Measurements from ENCODE around the gene LLGL2.

The LLGL2 gene

GRCh38 chr17:75523647-75524046 is 1.9 kb upstream of the LLGL2 start:
- DNase-seq: no peak

DNA sequence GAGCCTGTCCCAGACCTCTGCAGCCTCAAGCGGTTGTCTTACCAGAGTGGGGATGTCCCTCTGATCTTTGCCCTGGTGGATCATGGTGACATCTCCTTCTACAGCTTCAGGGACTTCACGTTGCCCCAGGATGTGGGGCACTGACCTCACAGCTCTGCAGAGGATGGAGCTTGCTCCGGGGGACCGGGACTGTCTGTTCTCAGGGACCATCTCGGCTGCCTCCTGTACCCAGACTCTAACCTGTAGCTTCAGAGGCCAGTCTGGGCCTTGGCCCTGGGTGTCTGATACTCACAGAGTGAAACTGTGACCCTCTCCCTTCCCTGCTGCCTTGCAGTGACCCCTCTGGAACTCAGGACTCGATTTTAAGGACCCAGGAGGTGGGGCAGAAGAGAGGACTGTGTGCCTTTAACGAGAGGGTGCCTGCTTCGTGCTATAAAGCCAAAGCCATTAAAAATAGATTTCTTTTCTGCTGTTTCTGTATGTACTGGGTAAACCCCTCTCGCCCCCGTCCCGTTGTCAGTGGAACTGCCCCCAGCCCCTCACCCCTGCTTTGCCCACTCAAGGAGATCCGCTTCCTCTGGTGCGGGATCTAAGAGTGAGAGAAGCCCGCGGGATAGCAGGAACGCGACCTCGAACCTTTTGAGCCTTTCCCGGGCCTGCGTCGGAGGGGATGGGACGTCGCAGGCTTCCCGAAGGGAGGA is 1.1 kb upstream of the LLGL2 start:
- no peak for DNase-seq

DNA sequence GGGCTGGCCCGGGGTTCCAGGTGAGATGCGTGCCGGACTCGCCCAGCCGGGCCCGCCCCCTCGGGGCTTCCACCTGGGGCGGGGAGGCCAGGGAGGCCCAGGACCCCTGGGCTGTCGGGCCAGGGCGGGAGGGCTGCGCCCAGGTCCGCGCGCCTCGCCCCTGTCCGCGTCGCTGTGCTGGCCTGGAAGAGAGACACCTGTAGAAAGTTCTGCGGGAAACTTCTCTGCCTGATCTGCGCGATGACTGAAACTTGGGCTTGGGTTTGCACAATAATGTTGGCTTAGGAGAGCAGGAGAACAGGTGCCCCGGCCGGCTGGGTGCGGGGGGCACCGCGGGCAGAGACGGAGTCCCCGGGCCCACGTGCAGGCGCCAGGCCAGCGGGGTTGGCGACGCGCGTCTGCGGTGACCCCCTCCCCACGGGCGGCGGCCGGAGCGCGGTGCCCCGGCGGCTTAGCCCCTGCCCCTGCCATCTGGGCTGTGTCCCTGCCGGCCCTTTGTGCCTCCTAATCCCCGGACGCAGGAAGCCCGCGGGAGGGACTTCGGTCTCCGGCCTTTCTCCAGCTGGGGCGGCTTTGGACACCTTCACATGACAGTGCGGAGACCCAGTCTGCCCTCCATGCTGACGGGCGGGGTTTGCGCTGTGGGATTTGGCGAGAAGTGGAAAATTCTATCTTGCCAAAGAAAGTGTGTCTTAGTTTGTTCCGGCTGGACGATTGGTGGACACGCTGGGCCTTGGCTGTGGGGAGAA is 483 bp downstream of the LLGL2 start:
- no peak for DNase-seq

DNA sequence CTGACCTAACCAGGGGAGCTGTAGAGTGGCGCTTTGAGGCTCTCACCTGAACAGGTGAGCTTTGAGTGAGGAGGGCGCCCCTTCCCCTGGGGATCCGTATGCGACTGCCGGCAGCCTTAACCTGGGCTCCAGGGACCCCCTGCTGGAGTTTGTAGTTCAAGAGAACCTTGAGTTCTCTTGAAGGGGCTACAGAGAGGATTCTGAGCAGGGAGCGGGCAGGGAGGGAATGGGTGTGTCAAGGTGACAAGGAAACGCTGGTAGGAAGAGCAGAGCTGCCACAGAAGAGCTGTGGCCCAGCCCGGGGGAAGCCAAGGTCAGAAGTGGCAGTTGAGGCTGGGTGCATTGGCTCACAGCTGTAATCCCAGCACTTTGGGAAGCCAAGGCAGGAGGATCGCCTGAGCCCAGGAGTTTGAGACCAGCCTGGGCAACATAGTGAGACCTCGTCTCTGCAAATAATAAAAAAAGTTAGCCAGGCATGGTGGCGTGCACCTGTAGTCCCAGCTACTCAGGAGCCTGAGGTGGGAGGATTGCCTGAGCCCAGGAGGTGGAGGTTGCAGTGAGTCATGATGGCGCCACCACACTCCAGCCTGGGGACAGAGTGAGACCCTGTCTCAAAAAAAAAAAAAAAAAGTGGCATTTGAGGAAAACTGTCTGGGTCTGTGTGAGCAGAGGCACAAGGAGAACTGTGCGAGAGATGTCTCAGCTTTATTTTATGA is 1.2 kb downstream of the LLGL2 start:
- DNase-seq: no peak

DNA sequence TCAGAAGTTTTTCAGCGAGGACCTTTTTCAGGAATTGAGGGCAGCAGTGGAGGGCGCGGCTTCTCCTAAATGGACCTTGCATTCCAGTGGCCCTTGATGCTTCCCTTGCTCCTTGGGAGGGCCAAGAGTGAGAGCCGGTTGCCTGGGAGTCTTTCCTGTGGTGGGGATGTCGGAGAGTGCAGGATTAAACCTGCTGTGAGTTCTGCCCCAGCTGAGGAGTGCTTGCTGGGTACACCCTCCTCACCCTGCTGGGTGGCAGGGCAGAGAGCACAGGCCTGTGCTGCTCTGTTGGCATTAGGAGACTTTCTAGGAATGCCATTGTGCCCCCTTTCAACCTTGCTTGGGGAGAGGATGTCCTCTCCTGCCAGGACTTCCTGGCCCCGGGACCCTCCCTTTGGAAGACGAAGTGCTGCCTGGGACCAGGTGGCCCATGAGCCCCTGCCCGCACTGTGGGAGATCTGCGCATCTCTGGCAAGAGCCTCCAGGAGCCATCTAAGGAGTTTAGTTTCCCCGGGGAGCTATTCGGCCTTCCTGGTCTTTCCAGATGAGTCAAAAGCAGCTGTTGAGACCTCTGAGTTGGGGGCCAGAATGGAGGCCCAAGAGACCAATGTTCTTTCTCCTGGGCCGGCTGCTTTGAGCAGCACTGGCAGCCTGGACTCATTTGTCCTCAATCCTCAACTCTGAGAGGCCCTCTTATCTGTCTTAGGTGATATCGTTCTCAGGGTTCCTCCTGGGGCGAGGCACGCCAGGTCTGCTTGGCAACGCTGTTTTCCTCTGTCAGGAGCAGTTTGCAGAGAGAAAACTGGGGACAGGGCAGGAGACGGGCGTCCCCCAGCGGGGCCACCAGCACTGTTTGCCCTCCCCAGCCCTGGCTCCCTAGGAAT is 5.6 kb downstream of the LLGL2 start:
- DNase-seq: no peak

GRCh38 chr17:75531721-75532072 is 6.2 kb downstream of the LLGL2 start:
- DNase-seq: no peak

DNA sequence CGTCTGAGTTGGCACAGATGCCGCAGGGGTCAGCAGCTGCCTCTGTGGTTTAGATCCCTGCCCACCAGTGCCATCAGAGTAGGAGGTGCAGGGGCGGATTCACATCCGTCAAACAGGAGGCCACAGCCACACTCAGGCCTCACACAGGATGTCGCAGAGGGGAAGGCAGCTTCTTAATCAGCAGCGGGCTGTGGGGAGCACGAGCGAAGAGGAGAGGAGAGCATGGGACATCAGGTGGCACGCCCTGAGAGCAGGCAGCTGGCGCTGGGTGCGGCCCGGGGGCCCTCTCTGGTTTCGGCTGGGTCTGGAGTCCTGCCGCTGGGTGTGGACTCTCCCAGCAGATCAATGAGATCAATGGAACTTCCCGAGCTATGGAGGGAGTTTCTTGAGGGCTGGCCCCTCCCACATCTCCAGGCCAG is 9.6 kb downstream of the LLGL2 start:
- DNase-seq: peak; percentile 35

GRCh38 chr17:75535871-75536270 is 10.4 kb downstream of the LLGL2 start:
- DNase-seq: no peak

DNA sequence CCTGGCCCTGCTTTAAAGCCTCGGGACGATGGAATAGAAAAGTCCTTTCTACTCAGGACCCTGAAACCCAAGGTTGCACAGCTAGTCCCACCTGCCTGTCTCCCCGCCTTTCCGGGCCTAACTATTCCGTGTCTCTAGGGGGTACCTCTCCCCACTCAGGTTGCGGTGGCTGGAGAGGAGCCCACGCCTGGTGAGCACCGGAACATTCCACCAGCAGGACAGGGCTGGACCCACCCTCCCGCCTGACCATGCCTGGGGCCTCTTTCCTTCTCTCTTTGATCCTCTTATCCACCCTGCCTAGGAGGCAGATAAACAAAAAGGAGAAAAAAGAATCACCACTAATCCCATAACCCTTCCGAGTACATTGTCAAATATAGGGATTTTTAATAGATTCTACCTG is 10.9 kb downstream of the LLGL2 start:
- no peak for DNase-seq

- no peak for DNase-seq
These were observed 14.7 kb downstream of the LLGL2 start for GRCh38 chr17:75539967-75540729.

DNA sequence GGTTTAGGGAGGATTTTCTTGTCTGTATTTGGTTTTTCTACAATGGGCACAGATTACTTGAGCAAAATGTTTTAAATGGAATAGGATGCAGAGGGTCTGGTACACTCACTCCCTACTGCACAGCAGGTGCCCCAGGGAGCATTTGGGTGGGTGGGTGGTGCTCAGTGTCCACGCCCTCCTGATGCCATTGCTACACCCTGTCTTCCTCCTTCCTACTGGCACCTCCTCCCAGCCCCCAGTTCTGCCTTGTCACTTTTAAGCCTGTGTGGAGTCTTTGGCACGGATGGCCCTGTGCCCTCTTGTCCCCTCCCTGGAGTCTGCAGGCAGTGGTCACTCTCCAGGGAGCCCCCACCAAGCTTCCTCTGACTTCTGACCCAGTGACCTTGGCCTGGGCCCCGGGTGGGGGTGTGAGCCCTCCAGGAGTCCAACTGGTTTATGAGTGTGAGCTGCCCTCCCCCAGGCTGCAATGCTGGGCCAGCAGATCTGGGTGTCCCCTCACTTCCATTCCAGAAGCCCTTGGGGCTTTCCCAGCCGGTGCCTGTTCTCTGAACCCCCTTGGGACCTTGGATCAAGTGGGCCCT is 15.5 kb downstream of the LLGL2 start:
- DNase-seq: no peak

GRCh38 chr17:75542229-75542628 is 16.7 kb downstream of the LLGL2 start:
- no peak for DNase-seq

DNA sequence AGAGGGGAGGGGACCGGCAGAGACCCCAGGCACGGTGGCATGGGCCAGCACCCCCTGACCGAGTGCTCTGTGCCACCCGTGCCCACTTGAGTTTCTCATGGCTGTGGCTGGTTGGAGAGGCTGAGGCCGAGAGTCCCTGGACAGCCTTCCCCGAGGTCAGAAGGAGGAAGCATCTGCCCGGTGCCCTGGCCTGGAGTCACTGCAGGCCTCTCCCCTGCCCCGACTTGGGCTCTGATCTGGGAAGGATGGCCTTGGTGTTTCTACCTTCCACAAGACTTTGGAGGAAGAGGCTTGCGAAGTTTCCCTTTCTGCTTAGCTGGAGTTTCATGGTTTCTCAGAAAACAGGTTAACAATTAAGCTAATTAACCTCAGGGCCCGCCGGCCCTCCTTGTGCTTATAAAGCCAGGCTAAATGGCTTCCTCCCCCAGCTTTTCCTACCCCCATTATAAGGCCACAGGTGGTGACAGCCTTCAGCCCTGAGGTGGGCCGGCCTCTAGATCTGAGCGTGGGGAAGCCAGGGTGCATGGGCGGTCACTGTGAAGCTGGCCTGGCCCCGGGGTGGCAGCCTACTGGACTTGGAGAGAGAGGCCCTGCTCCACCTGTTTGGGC is 17.3 kb downstream of the LLGL2 start:
- DNase-seq: no peak

- DNase-seq: no peak
These were observed 18.8 kb downstream of the LLGL2 start for GRCh38 chr17:75544250-75544649.

DNA sequence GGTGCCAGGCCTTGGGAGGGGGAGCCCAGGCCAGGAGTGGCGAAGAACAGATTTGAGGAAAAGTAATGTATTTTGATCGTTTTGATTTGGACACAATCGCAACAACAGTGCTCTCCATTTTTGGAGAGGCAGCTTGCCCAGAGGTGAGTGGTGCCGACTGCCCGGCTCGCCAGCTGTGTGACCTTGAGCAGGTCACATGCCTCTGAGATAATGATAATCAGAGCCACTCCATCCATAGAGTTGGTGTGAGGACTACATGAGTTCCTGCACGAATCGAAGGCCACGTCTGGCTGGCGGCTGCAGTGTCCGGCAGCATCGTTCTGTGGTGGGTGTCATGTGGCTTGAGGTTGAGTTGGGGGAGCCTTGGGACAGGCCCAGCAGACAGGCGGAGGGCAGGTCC is 20.7 kb downstream of the LLGL2 start:
- DNase-seq: no peak

- no peak for DNase-seq
These were observed 21.6 kb downstream of the LLGL2 start for GRCh38 chr17:75547091-75547490.

GRCh38 chr17:75548813-75549212 is 23.3 kb downstream of the LLGL2 start:
- no peak for DNase-seq

DNA sequence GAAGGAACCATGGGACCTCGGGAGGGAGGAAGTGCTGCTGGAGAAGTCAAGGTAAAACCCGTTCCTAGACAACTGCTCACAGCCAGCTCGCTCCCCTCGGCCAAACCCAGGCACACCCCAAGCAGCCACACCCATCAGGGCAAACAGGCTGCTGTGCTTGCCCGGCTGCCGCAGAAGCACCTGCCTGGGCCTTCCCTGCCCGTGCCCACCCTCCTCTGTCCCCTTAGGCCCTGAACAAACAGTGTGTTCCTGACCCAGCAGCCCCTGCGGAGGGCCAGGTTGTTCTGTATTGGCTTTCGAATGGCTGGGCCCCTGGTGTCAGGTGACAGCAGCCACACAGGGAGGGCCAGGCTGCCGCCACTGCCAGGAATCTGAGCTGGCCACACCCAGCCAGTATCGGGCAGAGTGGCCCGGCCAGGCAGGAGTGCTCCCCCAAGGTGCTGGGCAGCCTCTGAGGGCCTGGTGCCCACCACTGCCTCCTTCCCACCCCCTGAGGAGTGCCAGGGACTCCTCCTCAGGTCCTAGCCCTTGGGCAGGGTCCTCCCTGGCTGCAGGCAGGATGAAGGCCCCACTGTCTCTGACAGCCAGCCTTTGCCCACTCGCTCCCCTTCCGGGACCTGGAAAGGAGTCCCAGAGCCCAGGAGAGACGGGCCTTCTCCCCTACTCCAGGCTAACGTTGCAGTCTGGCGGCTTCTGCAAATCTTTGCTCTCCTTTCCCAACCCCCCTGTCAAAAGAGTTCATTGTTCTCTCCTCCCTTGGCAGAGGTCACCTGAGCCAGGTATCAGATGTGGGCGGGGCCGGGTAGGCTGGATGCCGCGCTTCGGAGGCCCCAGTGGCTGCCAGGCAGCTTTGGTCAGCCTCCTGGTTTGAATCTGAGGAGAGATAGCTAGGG is 24.0 kb downstream of the LLGL2 start:
- no peak for DNase-seq

DNA sequence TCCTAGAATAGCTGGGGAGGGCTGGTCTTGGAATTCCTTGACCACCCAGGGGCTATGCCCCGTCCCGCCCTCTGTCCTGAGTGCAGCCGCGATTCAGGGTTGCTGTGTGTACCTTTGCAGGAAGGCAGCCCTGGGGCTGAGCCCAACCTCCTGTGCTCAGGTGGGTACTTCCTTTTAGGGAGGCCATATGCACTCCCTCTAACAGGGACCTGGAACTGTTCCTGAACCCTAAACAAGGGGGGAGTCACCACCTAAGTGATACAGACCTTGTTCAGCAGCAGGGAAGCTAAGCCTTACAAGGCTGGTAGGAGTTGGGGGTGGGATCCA is 24.6 kb downstream of the LLGL2 start:
- no peak for DNase-seq

DNA sequence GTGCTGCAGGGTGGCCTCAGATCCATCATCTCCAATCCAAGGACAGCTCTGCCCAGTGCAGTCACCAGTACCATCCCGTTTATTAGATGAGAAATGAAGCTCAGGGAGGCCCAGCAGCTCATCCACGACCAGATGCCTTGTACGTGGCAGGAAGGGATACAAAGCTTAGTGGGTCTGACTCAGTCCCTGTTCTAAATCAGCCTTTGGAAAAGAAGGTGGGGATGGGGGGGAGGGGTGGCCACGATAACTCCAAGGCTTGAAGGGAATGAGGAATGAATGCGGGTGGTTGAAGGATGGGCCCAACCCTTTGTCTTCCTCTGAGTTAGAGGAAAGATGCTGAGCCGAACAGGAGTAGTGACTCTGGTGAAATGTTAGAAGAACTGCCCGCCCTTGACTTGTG is 25.8 kb downstream of the LLGL2 start:
- DNase-seq: no peak

Measured in activated CD4-positive, alpha-beta T cell treated with anti-CD3 and anti-CD28 coated beads, Interleukin-2, amount 50 U/mL, for 1 hour (primary cell).